Upper lobe of left lung (tissue), 6 donors: ENCODE data around the gene GDF15. TPM values are rescaled to one million over a fixed set of nuclear protein-coding genes. Genes with fewer than 3 reads are reported as not detected.

Experiments used
- ATAC-seq, 2 donors: fragments of 200-7000 bp; cut with Tn5 transposase; one replicate each; pipeline ENCODE4 v1.9.1; 2022; ENCODE audit warnings: mild to moderate bottlenecking in 2 of 2, moderate library complexity in 2 of 2; ENCODE audit not compliant: low FRiP score in 2 of 2
- DNase-seq, 2 donors: peaks; one replicate each; pipeline ENCODE4 v3.0.0-alpha.2; 2019 to 2020
- H3K27ac ChIP-seq, 4 donors: fragments of 200-600 bp; sonication (generic); one replicate each; pipeline ENCODE4 v1.5.1; 2016 to 2019
- H3K27me3 ChIP-seq, 4 donors: fragments of 200-600 bp; sonication (generic); one replicate each; pipeline ENCODE4 v1.5.1; 2017 to 2019
- H3K36me3 ChIP-seq, 4 donors: fragments of 200-600 bp; sonication (generic); one replicate each; pipeline ENCODE4 v1.5.1; 2016 to 2019
- H3K4me1 ChIP-seq, 4 donors: fragments of 200-600 bp; sonication (generic); one replicate each; pipeline ENCODE4 v1.5.1; 2018 to 2019
- H3K4me3 ChIP-seq, 4 donors: fragments of 200-600 bp; sonication (generic); one replicate each; pipeline ENCODE4 v1.5.1; 2017 to 2019; ENCODE audit warnings: mild to moderate bottlenecking in 2 of 4, moderate library complexity in 1 of 4
- H3K9me3 ChIP-seq, 4 donors: fragments of 200-600 bp; sonication (generic); one replicate each; pipeline ENCODE4 v1.5.1; 2018 to 2019
- EP300 ChIP-seq, 4 donors: sonication (generic); formaldehyde crosslinking; IDR thresholded peaks; one replicate each; pipeline ENCODE4 v1.5.1; 2017; ENCODE audit warnings: antibody characterized with exemption in 4 of 4, control low read depth in 2 of 4
- POLR2A ChIP-seq, 4 donors: fragments of 450-650 bp; IDR thresholded peaks; one replicate each; pipeline ENCODE4 v1.5.1; 2016 to 2017; ENCODE audit warnings: antibody characterized with exemption in 4 of 4, mild to moderate bottlenecking in 2 of 4
- POLR2AphosphoS5 ChIP-seq, 2 donors: sonication (generic); formaldehyde crosslinking; IDR thresholded peaks; one replicate each; pipeline ENCODE4 v1.5.1; 2017; ENCODE audit warnings: antibody characterized with exemption in 2 of 2
- WGBS, 2 donors: methylation state at CpG; one replicate each; pipeline ENCODE4 v1.1.5; 2017 to 2018; 5-methylcytosine and 5-hydroxymethylcytosine counted together
- total RNA-seq, 6 donors: library from RNA; depleted of rRNA in 4 of 6; stranded (reverse); fragments of >200 nt in 4 of 6; gene quantifications; one replicate each; pipeline versions ENCODE4 v1.1.0 to v1.2.1, GENCODE V29; 2016 to 2021
- TF ChIP-seq, protein P1 (sequence below), 6 experiments: fragments of 450-650 bp in 4 of 6; fragments of 200-600 bp in 2 of 6; sonication (generic) in 2 of 6; IDR thresholded peaks; one replicate each; pipeline ENCODE4 v1.5.1; 2016 to 2019; ENCODE audit warnings: antibody characterized with exemption in 6 of 6
- donor health status: DM: no; HTN: no; CAD: no; lungs with moderate emphysema.
- donor health status: DM: no; HTN: yes; CAD: no; lungs with severe emphysema.

The GDF15 gene
- total RNA-seq, 6 donors from 2014 or later, result 42.5 to 126 (median 68.7) TPM

DNA sequence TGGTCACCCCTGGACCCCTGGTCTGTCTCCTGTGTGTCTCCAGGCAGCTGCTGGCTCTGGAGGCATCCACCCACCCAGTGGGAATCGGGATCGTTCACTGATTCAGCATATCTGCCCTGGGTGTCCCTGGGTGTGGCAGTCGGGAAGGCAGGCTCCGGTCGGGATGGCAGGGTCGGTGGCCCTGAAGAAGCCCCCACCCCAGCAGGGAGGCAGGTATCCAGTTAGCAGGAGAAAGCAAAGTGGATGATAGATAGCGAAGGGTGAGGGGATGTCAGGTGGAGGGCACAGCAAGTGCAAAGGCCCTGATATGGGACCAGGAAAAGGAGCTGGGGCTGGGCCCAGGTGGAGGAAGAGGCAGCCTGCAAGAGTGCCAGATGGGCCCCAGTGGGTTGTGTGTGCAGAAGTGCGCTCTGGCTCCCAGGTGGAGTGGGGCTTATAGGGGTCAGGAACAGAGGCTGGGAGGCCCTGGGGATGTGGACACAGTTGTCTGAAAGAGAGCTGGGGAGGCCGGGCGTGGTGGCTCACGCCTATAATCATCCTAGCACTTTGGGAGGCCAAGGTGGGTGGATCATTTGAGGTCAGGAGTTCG lies 35.5 kb downstream of the GDF15 start:
- H3K27ac ChIP-seq, result peak overlapping the region in 2 of 4 donors; percentile 71 to 94
- no peaks in the 10 kb centered on the region for H3K27me3 ChIP-seq
- DNase-seq (peak in 1 of 2 donors; percentile 55), ATAC-seq (no peak)
- H3K36me3 ChIP-seq, result no peaks in the 10 kb centered on the region
- H3K4me3 ChIP-seq, result no peak overlapping the region
- no peaks in the 10 kb centered on the region for H3K9me3 ChIP-seq
- TF ChIP-seq, protein P1, sequence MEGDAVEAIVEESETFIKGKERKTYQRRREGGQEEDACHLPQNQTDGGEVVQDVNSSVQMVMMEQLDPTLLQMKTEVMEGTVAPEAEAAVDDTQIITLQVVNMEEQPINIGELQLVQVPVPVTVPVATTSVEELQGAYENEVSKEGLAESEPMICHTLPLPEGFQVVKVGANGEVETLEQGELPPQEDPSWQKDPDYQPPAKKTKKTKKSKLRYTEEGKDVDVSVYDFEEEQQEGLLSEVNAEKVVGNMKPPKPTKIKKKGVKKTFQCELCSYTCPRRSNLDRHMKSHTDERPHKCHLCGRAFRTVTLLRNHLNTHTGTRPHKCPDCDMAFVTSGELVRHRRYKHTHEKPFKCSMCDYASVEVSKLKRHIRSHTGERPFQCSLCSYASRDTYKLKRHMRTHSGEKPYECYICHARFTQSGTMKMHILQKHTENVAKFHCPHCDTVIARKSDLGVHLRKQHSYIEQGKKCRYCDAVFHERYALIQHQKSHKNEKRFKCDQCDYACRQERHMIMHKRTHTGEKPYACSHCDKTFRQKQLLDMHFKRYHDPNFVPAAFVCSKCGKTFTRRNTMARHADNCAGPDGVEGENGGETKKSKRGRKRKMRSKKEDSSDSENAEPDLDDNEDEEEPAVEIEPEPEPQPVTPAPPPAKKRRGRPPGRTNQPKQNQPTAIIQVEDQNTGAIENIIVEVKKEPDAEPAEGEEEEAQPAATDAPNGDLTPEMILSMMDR (IDR thresholded peaks at IDR 0.05), result no peak
- 82 to 91% methylated on average over 10 to 12 of the region's 12 CpGs for WGBS, 2 donors
- peaks cover 44 to 74% (median 52%) of the 10 kb centered on the region in 4 donors for H3K4me1 ChIP-seq

DNA sequence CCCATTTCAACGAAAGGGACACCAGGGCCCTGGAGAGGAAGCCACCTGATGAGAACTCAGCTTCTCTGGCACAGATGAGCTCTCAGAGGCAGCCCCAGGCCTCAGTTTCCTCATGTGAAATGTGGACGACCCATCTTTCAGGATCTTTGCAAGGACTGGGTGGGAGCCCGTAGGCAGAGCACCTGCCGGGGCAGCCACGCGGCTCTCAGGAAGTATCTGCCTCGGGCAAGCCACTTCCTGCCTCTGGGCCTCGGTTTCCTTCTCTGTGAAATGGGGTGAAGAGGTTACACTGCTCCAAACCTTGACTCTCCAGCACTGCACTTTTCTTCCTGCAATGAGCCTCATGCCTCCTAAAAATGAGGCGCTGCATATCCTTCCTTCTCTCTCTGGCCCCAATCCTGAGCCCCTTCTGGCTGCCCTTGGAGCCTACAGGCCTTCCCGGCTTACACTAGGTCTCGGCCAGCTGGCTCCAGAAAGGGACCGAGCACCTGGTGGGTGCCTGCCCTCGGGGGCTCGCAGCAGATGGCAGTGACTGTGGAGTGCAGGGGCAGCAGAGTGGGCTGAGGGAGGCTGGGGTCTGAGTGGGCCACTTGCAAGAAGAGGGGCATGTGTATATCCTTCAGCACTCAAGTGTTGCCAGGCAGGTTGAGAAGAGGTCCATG lies 36.7 kb downstream of the GDF15 start:
- H3K27ac ChIP-seq, result peak overlapping the region in 1 of 4 donors; percentile 53
- peak in 1 of 2 donors; percentile 50 for DNase-seq

DNA sequence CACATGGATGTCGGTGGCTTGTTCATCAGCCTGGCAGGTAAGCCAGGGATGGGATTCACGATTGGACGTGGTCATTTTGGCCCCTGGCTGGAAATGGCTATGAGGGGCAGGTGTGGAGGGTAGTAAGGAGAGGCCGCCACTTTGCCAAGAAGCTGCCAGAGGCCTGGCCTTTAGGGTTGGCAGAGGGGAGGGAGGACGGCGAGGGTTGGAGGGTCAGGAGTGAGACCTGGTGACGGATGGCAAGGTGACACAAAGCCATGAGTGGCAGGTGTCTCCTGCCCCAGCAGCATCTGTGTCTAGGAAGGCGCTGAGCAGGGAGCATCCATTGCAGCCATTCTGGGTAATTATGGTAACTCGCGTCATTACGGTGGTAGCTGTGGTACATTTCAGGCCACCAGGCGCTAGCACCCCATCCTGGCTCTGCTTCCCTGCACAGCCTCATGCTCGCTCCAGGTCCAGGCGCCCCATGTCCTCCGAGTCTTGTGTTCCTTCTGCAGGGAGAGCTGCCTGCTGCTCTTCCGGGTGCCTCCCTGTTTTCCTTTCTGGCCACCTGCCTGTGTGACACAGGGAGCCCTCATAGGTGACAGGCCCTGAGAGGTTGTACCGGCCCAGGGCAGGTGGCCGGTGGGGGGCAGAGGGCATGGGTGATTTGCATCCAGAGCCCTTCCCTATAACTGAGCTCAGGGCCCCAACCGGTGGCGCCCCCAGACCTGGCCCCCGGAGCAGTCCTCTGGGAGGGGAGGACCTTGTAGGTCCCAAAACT lies 37.5 kb downstream of the GDF15 start:
- WGBS, 2 donors, result 83 to 87% methylated on average over 19 to 21 of the region's 21 CpGs
- Histone ChIP-seq H3K27me3 (no peaks in the 10 kb centered on the region), H3K36me3 (peaks cover 0 to 4% (median 0%) of the 10 kb centered on the region in 4 donors), H3K27ac (peak overlapping the region in 2 of 4 donors; percentile 2 to 7), H3K4me1 (peaks cover 28 to 63% (median 35%) of the 10 kb centered on the region in 4 donors), H3K9me3 (no peaks in the 10 kb centered on the region), H3K4me3 (no peak overlapping the region)
- peak in 1 of 2 donors; percentile 78 for DNase-seq
- no peak for ATAC-seq
- TF ChIP-seq, protein P1 (IDR thresholded peaks at IDR 0.05), result no peak
- no peak for TF ChIP-seq POLR2AphosphoS5 (IDR thresholded peaks at IDR 0.05)
- TF ChIP-seq POLR2A (IDR thresholded peaks at IDR 0.05), result no peak
- no peak for TF ChIP-seq EP300 (IDR thresholded peaks at IDR 0.05)

More for the DNA sequence above, 36.7 kb downstream of the GDF15 start:
- no peak for ATAC-seq
- Histone ChIP-seq H3K36me3 (peaks cover 0 to 4% (median 0%) of the 10 kb centered on the region in 4 donors), H3K4me3 (no peak overlapping the region), H3K27me3 (no peaks in the 10 kb centered on the region), H3K9me3 (no peaks in the 10 kb centered on the region), H3K4me1 (peaks cover 32 to 69% (median 42%) of the 10 kb centered on the region in 4 donors)
- WGBS, 2 donors, result 74 to 89% methylated on average over 6 to 12 of the region's 14 CpGs
- TF ChIP-seq EP300 (IDR thresholded peaks at IDR 0.05) (no peak), POLR2A (IDR thresholded peaks at IDR 0.05) (no peak), POLR2AphosphoS5 (IDR thresholded peaks at IDR 0.05) (no peak)
- TF ChIP-seq, protein P1 (IDR thresholded peaks at IDR 0.05), result no peak

DNA sequence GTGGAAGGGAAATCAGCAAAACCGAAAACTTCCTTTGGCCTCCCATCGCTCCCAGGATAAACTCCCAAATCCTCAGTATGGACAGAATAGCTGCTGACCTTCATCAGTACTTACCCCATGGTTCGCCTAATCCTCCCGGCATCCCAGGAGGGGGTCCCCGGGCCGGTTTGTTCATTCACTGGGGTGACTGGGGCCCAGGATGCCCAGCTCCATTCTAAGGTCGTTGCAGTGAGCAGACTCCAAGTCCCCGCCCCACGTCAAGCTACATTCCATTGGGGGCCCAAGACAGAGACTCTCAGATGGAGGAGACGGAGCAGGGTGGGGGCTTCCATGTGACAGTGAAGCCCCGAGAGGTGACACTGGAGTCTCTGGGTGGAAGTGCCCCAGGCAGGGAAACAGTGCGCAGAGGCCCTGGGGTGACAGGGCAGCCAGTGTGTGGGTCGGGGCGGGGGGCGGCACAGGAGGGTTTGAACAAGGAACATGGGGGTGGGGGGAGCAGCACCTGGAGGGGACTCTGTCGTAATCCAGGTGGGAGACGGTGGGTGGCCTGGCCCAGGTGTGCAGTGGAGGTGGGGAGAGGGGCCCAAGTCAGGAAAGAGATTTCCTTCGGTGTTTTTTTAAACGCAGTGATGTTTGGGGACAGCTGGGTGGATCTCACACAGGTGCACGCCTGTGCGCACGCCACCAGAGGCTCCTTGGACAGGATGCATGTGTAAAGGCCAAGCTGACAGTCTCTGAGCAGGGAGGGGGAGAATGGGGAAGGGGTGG lies 38.3 kb downstream of the GDF15 start:
- WGBS, 2 donors, result 84 to 90% methylated on average over 14 to 22 of the region's 22 CpGs
- H3K4me3 ChIP-seq, result no peak overlapping the region
- ATAC-seq (no peak), DNase-seq (peak in 1 of 2 donors; percentile 61)
- H3K27ac ChIP-seq, result peak overlapping the region in 2 of 4 donors; percentile 2 to 7
- H3K36me3 ChIP-seq, result peaks cover 0 to 4% (median 0%) of the 10 kb centered on the region in 4 donors
- H3K27me3 ChIP-seq, result no peaks in the 10 kb centered on the region
- H3K9me3 ChIP-seq, result no peaks in the 10 kb centered on the region
- H3K4me1 ChIP-seq, result peaks cover 30 to 64% (median 35%) of the 10 kb centered on the region in 4 donors
- TF ChIP-seq POLR2A (IDR thresholded peaks at IDR 0.05) (no peak), EP300 (IDR thresholded peaks at IDR 0.05) (no peak), POLR2AphosphoS5 (IDR thresholded peaks at IDR 0.05) (no peak)
- TF ChIP-seq, protein P1 (IDR thresholded peaks at IDR 0.05), result no peak
